HepG2 (cell line): Measurements from ENCODE around the gene IKBKE. TPM values are rescaled to one million over a fixed set of nuclear protein-coding genes. Genes with fewer than 3 reads are reported as not detected.

Source experiments
- ATAC-seq: fragments of 200-7000 bp; cut with Tn5 transposase; 3 replicates; pipeline ENCODE4 v1.9.1; 2020; ENCODE audit warnings: mild to moderate bottlenecking, moderate library complexity
- BruUV-seq: library from RNA; stranded (reverse); fragments of 400-500 nt; replicated peaks from 2 replicates; lab custom pipeline; 2021; lab: Mats Ljungman, UMichigan
- CTCF ChIA-PET: fragments of 300-600 bp; formaldehyde crosslinking; extraction: SDS; loops from one replicate; lab custom pipeline; 2021; ENCODE audit warnings: low total read pairs, inconsistent platforms, low intra/inter-chr PET ratio; lab: Yijun Ruan, JAX
- POLR2A ChIA-PET: fragments of 350-600 bp; sonication (Branson Sonifier 250); formaldehyde crosslinking; loops from one replicate; lab custom pipeline; 2020; ENCODE audit warnings: antibody characterized with exemption, inconsistent platforms; lab: Yijun Ruan, JAX
- DNase-seq: peaks from one replicate; pipeline ENCODE4 v3.0.0-alpha.2; 2015; ENCODE audit warnings: low spot score
- FAIRE-seq: peaks from 3 replicates; lab custom pipeline; 2011; peaks lifted over from hg19 to GRCh38; lab: Jason Lieb, UNC
- H2AFZ ChIP-seq: one replicate; pipeline ENCODE4 v1.6.1; 2011; ENCODE audit warnings: low read length, inconsistent platforms
- H3K27ac ChIP-seq: fragments of 300-600 bp; 3 replicates; pipeline ENCODE4 v1.8.0; 2011; ENCODE audit warnings: mixed run types, mild to moderate bottlenecking, mixed read lengths, low read length, inconsistent platforms; ENCODE audit not compliant: insufficient read depth; ENCODE audit errors: extremely low read length
- H3K27me3 ChIP-seq, 2 experiments: fragments of 200-600 bp in 1 of 2; 2 replicates in 1 of 2; 3 replicates in 1 of 2; pipeline versions ENCODE4 v1.6.0 to v1.8.0; 2011; ENCODE audit warnings: low read length in 2 of 2, mild to moderate bottlenecking in 2 of 2, moderate library complexity in 2 of 2, inconsistent platforms in 1 of 2; ENCODE audit not compliant: insufficient read depth in 2 of 2, control insufficient read depth in 1 of 2
- H3K36me3 ChIP-seq, 2 experiments: fragments of 200-600 bp in 1 of 2; replicated peaks in 1 of 2; 2 replicates in 1 of 2; 3 replicates in 1 of 2; pipeline versions ENCODE4 v1.5.1 to v1.8.0; 2011; ENCODE audit warnings: low read length in 2 of 2, inconsistent platforms in 1 of 2; ENCODE audit not compliant: insufficient read depth in 2 of 2, control insufficient read depth in 1 of 2
- H3K4me1 ChIP-seq: 2 replicates; pipeline ENCODE4 v1.5.1; 2012; ENCODE audit warnings: low read length, inconsistent platforms; ENCODE audit not compliant: insufficient read depth
- H3K4me2 ChIP-seq: 2 replicates; pipeline ENCODE4 v1.6.0; 2011; ENCODE audit warnings: low read depth, low read length, inconsistent platforms
- H3K4me3 ChIP-seq, 3 experiments: fragments of 200-600 bp in 1 of 3; sonication (generic), shearing (Covaris generic) in 1 of 3; replicated peaks in 1 of 3; 2 replicates each; pipeline ENCODE4 v1.5.1; 2011 to 2016; ENCODE audit warnings: low read length in 3 of 3, inconsistent platforms in 2 of 3, low read depth in 2 of 3, mild to moderate bottlenecking in 2 of 3, control low read depth in 1 of 3, mixed read lengths in 1 of 3; ENCODE audit not compliant: insufficient read depth in 1 of 3
- H3K79me2 ChIP-seq: one replicate; pipeline ENCODE4 v1.6.1; 2011; ENCODE audit warnings: low read length, inconsistent platforms; ENCODE audit not compliant: insufficient read depth
- H3K9ac ChIP-seq: 2 replicates; pipeline ENCODE4 v1.6.0; 2011; ENCODE audit warnings: mild to moderate bottlenecking, low read depth, low read length, inconsistent platforms; ENCODE audit not compliant: insufficient read depth
- H3K9me3 ChIP-seq: 2 replicates; pipeline ENCODE4 v1.5.1; 2012; ENCODE audit warnings: mild to moderate bottlenecking, low read length
- H4K20me1 ChIP-seq: 2 replicates; pipeline ENCODE4 v1.6.0; 2011; ENCODE audit warnings: inconsistent platforms, mild to moderate bottlenecking, low read length, moderate library complexity; ENCODE audit not compliant: insufficient read depth
- NFE2L1 ChIP-seq: sonication (generic); formaldehyde crosslinking; IDR thresholded peaks from 2 replicates; pipeline ENCODE4 v1.4.0; 2020; ENCODE audit warnings: missing genetic modification reagents, mild to moderate bottlenecking, borderline replicate concordance
- RAD21 ChIP-seq: fragments of 450-650 bp; formaldehyde crosslinking; IDR thresholded peaks from 2 replicates; pipeline ENCODE4 v1.5.0; 2020; ENCODE audit warnings: mild to moderate bottlenecking
- STAG1 ChIP-seq: sonication (generic); formaldehyde crosslinking; IDR thresholded peaks from 2 replicates; pipeline ENCODE4 v1.4.0; 2020; ENCODE audit warnings: missing genetic modification reagents
- XRCC5 ChIP-seq: fragments of 200-400 bp; formaldehyde crosslinking; optimal IDR thresholded peaks from 2 replicates; pipeline ENCODE3; 2017; ENCODE audit warnings: mild to moderate bottlenecking, low read length
- YY1 ChIP-seq: IDR thresholded peaks from 2 replicates; pipeline ENCODE4 v1.6.1; 2011; ENCODE audit warnings: low read length, low read depth, moderate library complexity, mild to moderate bottlenecking; ENCODE audit not compliant: insufficient read depth, insufficient replicate concordance
- ZBTB1 ChIP-seq: sonication (generic); formaldehyde crosslinking; IDR thresholded peaks from 2 replicates; pipeline ENCODE4 v1.4.0; 2020; ENCODE audit warnings: missing genetic modification reagents, borderline replicate concordance
- ZNF556 ChIP-seq: sonication (generic); formaldehyde crosslinking; IDR thresholded peaks from 2 replicates; pipeline ENCODE4 v1.4.0; 2020; ENCODE audit warnings: mild to moderate bottlenecking, missing genetic modification reagents, borderline replicate concordance
- ZNF614 ChIP-seq: IDR thresholded peaks from 2 replicates; pipeline ENCODE4 v1.6.1; 2018; ENCODE audit warnings: missing biosample characterization, missing genetic modification reagents, inconsistent platforms, borderline replicate concordance
- WGBS: methylation state at CpG from one replicate; pipeline ENCODE4 v1.1.6; 2017; ENCODE audit warnings: low lambda C conversion rate; 5-methylcytosine and 5-hydroxymethylcytosine counted together
- in situ Hi-C: cut with HindIII; loops from 2 replicates; pipeline ENCODE4 v1.10.0; 2017; ENCODE audit warnings: low pct_unique_long_range_greater_than_20kb; ENCODE audit not compliant: extremely low pct_ligation_motif_present
- intact Hi-C: fragments of 100-400 bp; cut with micrococcal nuclease; formaldehyde crosslinking; loops from one replicate; pipeline ENCODE4 v1.10.0; 2022; ENCODE audit not compliant: unreplicated experiment
- polyA plus RNA-seq, 8 experiments: library from polyadenylated mRNA; depleted of rRNA in 3 of 8; stranded (reverse) in 7 of 8; unstranded in 1 of 8; fragments of >200 nt; fragmentation: Illumina TruSeq in 4 of 8; extraction: Trizol in 4 of 8; gene quantifications; 2 replicates each; pipeline versions ENCODE4 v1.2.1 to v1.2.3, GENCODE V29; 2011 to 2016; ENCODE audit warnings: low read depth in 4 of 8, missing spikeins in 1 of 8, mixed read lengths in 1 of 8; ENCODE audit not compliant: insufficient read depth in 1 of 8
- total RNA-seq, 5 experiments: library from RNA; depleted of rRNA; stranded (reverse); fragments of >200 nt; fragmentation: Illumina TruSeq; extraction: Trizol; gene quantifications; 2 replicates each; pipeline ENCODE4 v1.2.3, GENCODE V29; 2016; ENCODE audit warnings: low read depth in 1 of 5
- TF ChIP-seq, protein P1 (sequence below): sonication (generic); formaldehyde crosslinking; IDR thresholded peaks from 2 replicates; pipeline ENCODE4 v1.5.1; 2020; ENCODE audit warnings: mild to moderate bottlenecking, missing genetic modification reagents, moderate library complexity
- TF ChIP-seq, protein P2 (sequence below): sonication (generic); formaldehyde crosslinking; IDR thresholded peaks from 2 replicates; pipeline ENCODE4 v1.5.0; 2020; ENCODE audit warnings: mild to moderate bottlenecking, missing genetic modification reagents, moderate library complexity
- TF ChIP-seq, protein P3 (sequence below): sonication (generic); formaldehyde crosslinking; IDR thresholded peaks from 2 replicates; pipeline ENCODE4 v1.4.0; 2020; ENCODE audit warnings: missing genetic modification reagents, borderline replicate concordance

The IKBKE gene
- total and polyA plus RNA-seq, 2 of the 13 experiments (the other 11 are each of a cell fraction or from before 2014, with no cell fraction given): 4.5 to 5.8 TPM

DNA sequence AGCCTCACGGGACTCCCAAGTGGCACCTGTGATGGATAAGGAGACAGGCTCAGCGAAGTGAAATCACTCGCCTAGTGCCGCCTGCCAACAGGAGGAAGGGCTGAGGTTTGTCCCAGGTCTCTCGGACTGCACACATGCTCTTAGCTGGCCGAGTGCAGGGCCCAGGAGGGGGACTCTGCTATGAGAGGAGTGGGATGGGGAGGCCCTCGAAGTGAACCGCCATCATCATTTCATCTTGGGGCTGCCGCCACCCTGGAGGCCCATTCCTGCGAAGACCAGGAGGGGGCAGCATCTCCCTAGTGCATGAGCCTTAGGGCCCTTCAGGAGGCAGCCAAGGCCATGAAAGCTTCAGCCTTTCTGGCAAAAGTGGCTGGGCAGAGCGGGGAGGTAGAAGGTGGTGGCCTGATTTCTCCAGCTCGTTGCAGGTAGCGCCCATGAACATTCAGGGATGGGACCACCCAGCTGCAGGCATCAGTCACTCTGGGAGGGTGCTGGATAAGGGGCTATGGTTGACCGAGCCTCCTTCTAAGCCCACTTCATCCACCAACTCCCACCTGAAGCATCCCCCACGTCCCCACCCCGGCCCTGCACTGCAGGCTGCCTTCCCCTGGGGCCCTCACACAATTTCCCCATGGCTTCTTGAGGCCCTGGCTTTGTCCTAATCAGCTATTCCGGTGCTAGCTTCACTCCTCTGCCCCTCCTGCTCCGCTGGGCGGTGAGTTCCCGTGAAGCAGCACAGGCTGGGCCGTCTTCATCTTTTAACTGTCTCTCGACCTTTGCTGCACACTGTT, 19.9 kb downstream of the IKBKE start:
- no peaks in the 10 kb centered on the region for H3K27me3 ChIP-seq
- no peaks in the 10 kb centered on the region for H4K20me1 ChIP-seq
- ChIA-PET CTCF (interaction anchor here (0.8 to 2.7 kb wide), 2 partner anchors 93 to 174 kb away, joined by 4 to 34 read pairs; no protein-coding TSS in a partner anchor), POLR2A (no interaction called here)
- no peak overlapping the region for H3K27ac ChIP-seq
- in situ Hi-C loops: loop anchor here (5.0 kb wide), 1 partner anchor 92 kb away; no protein-coding TSS in a partner anchor
- FAIRE-seq (peak; percentile 39), DNase-seq (peak; percentile 35), ATAC-seq (peak; percentile 95)
- no TSS peak for BruUV-seq
- no peak overlapping the region for H3K9ac ChIP-seq
- no peak overlapping the region for H2AFZ ChIP-seq
- H3K4me3 ChIP-seq: no peak overlapping the region
- no peaks in the 10 kb centered on the region for H3K4me1 ChIP-seq
- no peaks in the 10 kb centered on the region for H3K79me2 ChIP-seq
- H3K9me3 ChIP-seq: no peaks in the 10 kb centered on the region
- 62% methylated on average over 17 of the region's 22 CpGs for WGBS
- no peak overlapping the region for H3K4me2 ChIP-seq
- intact Hi-C loops: loop anchor here (1.0 kb wide), 2 partner anchors 93 to 174 kb away; no protein-coding TSS in a partner anchor
- H3K36me3 ChIP-seq: peaks cover 3 to 7% of the 10 kb centered on the region in 2 experiments; a peak in 4 of 5 replicates
- TF ChIP-seq ZNF556 (no peak), ZNF614 (CRISPR knock-in tag) (0 out of 2 replicates have a peak, but pooled peaks have one; percentile 53), STAG1 (CRISPR knock-in tag) (peak; percentile 92), YY1 (peak; percentile 13), ZBTB1 (CRISPR knock-in tag) (no peak), RAD21 (peak; percentile 80), NFE2L1 (CRISPR knock-in tag) (no peak), XRCC5 (peak; percentile 60)
- TF ChIP-seq, protein P1, sequence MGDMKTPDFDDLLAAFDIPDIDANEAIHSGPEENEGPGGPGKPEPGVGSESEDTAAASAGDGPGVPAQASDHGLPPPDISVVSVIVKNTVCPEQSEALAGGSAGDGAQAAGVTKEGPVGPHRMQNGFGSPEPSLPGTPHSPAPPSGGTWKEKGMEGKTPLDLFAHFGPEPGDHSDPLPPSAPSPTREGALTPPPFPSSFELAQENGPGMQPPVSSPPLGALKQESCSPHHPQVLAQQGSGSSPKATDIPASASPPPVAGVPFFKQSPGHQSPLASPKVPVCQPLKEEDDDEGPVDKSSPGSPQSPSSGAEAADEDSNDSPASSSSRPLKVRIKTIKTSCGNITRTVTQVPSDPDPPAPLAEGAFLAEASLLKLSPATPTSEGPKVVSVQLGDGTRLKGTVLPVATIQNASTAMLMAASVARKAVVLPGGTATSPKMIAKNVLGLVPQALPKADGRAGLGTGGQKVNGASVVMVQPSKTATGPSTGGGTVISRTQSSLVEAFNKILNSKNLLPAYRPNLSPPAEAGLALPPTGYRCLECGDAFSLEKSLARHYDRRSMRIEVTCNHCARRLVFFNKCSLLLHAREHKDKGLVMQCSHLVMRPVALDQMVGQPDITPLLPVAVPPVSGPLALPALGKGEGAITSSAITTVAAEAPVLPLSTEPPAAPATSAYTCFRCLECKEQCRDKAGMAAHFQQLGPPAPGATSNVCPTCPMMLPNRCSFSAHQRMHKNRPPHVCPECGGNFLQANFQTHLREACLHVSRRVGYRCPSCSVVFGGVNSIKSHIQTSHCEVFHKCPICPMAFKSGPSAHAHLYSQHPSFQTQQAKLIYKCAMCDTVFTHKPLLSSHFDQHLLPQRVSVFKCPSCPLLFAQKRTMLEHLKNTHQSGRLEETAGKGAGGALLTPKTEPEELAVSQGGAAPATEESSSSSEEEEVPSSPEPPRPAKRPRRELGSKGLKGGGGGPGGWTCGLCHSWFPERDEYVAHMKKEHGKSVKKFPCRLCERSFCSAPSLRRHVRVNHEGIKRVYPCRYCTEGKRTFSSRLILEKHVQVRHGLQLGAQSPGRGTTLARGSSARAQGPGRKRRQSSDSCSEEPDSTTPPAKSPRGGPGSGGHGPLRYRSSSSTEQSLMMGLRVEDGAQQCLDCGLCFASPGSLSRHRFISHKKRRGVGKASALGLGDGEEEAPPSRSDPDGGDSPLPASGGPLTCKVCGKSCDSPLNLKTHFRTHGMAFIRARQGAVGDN (CRISPR knock-in tag): peak; percentile 27; the same call in 1 of the 2 replicates
- TF ChIP-seq, protein P2, sequence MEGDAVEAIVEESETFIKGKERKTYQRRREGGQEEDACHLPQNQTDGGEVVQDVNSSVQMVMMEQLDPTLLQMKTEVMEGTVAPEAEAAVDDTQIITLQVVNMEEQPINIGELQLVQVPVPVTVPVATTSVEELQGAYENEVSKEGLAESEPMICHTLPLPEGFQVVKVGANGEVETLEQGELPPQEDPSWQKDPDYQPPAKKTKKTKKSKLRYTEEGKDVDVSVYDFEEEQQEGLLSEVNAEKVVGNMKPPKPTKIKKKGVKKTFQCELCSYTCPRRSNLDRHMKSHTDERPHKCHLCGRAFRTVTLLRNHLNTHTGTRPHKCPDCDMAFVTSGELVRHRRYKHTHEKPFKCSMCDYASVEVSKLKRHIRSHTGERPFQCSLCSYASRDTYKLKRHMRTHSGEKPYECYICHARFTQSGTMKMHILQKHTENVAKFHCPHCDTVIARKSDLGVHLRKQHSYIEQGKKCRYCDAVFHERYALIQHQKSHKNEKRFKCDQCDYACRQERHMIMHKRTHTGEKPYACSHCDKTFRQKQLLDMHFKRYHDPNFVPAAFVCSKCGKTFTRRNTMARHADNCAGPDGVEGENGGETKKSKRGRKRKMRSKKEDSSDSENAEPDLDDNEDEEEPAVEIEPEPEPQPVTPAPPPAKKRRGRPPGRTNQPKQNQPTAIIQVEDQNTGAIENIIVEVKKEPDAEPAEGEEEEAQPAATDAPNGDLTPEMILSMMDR (CRISPR knock-in tag): peak; percentile 97
- TF ChIP-seq, protein P3, sequence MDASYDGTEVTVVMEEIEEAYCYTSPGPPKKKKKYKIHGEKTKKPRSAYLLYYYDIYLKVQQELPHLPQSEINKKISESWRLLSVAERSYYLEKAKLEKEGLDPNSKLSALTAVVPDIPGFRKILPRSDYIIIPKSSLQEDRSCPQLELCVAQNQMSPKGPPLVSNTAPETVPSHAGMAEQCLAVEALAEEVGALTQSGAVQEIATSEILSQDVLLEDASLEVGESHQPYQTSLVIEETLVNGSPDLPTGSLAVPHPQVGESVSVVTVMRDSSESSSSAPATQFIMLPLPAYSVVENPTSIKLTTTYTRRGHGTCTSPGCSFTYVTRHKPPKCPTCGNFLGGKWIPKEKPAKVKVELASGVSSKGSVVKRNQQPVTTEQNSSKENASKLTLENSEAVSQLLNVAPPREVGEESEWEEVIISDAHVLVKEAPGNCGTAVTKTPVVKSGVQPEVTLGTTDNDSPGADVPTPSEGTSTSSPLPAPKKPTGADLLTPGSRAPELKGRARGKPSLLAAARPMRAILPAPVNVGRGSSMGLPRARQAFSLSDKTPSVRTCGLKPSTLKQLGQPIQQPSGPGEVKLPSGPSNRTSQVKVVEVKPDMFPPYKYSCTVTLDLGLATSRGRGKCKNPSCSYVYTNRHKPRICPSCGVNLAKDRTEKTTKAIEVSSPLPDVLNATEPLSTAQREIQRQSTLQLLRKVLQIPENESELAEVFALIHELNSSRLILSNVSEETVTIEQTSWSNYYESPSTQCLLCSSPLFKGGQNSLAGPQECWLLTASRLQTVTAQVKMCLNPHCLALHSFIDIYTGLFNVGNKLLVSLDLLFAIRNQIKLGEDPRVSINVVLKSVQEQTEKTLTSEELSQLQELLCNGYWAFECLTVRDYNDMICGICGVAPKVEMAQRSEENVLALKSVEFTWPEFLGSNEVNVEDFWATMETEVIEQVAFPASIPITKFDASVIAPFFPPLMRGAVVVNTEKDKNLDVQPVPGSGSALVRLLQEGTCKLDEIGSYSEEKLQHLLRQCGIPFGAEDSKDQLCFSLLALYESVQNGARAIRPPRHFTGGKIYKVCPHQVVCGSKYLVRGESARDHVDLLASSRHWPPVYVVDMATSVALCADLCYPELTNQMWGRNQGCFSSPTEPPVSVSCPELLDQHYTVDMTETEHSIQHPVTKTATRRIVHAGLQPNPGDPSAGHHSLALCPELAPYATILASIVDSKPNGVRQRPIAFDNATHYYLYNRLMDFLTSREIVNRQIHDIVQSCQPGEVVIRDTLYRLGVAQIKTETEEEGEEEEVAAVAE (CRISPR knock-in tag): 0 out of 2 replicates have a peak, but pooled peaks have one; percentile 49
